HepG2 (cell line): Measurements from ENCODE around the gene NTN3. TPM values are rescaled to one million over a fixed set of nuclear protein-coding genes. Genes with fewer than 3 reads are reported as not detected.

Experiments
- AHR ChIP-seq: IDR thresholded peaks from 2 replicates; pipeline ENCODE4 v1.6.1; 2018; ENCODE audit warnings: missing genetic modification reagents, missing compliant biosample characterization
- BCL6 ChIP-seq: IDR thresholded peaks from 2 replicates; pipeline ENCODE4 v1.6.1; 2016; ENCODE audit warnings: missing genetic modification reagents, missing compliant biosample characterization
- IRF9 ChIP-seq: sonication (generic); formaldehyde crosslinking; IDR thresholded peaks from 2 replicates; pipeline ENCODE4 v1.8.0; 2022; ENCODE audit warnings: missing genetic modification reagents, mild to moderate bottlenecking, borderline replicate concordance
- JUN ChIP-seq: sonication (generic); formaldehyde crosslinking; IDR thresholded peaks from 2 replicates; pipeline ENCODE4 v1.4.0; 2020; ENCODE audit warnings: mild to moderate bottlenecking, missing genetic modification reagents
- PAWR ChIP-seq: sonication (generic); formaldehyde crosslinking; IDR thresholded peaks from 2 replicates; pipeline ENCODE4 v1.4.0; 2020; ENCODE audit warnings: missing genetic modification reagents, mild to moderate bottlenecking, borderline replicate concordance
- PAX8 ChIP-seq: sonication (generic); formaldehyde crosslinking; IDR thresholded peaks from 2 replicates; pipeline ENCODE4 v1.8.0; 2022; ENCODE audit warnings: mild to moderate bottlenecking, missing genetic modification reagents, borderline replicate concordance
- SETDB1 ChIP-seq: sonication (generic); formaldehyde crosslinking; IDR thresholded peaks from 2 replicates; pipeline ENCODE4 v1.5.1; 2020; ENCODE audit warnings: missing genetic modification reagents, mild to moderate bottlenecking, borderline replicate concordance
- SYNCRIP ChIP-seq: fragments of 200-400 bp; formaldehyde crosslinking; IDR thresholded peaks from 2 replicates; pipeline ENCODE4 v1.6.1; 2018; ENCODE audit warnings: mild to moderate bottlenecking, low read depth, low read length; ENCODE audit not compliant: insufficient read depth
- TBX3 ChIP-seq: fragments of 450-650 bp; IDR thresholded peaks from 2 replicates; pipeline ENCODE4 v1.6.1; 2017; ENCODE audit warnings: antibody characterized with exemption, mild to moderate bottlenecking, inconsistent platforms, borderline replicate concordance
- THAP9 ChIP-seq: sonication (generic); formaldehyde crosslinking; IDR thresholded peaks from 2 replicates; pipeline ENCODE4; 2020; ENCODE audit warnings: missing genetic modification reagents, mild to moderate bottlenecking, borderline replicate concordance
- ZBTB40 ChIP-seq, 2 experiments: fragments of 450-650 bp in 1 of 2; sonication (generic) in 1 of 2; formaldehyde crosslinking in 1 of 2; IDR thresholded peaks; 2 replicates each; pipeline versions ENCODE4 v1.6.1 to v1.8.0; 2016 to 2022; ENCODE audit warnings: antibody characterized with exemption in 1 of 2, mild to moderate bottlenecking in 1 of 2, missing genetic modification reagents in 1 of 2
- ZNF264 ChIP-seq: sonication (generic); formaldehyde crosslinking; IDR thresholded peaks from 2 replicates; pipeline ENCODE4 v1.4.0; 2020; ENCODE audit warnings: missing genetic modification reagents
- ZNF616 ChIP-seq: sonication (generic); formaldehyde crosslinking; IDR thresholded peaks from 2 replicates; pipeline ENCODE4 v1.5.0; 2020; ENCODE audit warnings: low read depth, mild to moderate bottlenecking, missing genetic modification reagents
- ZNF773 ChIP-seq: sonication (generic); formaldehyde crosslinking; IDR thresholded peaks from 2 replicates; pipeline ENCODE4 v1.4.0; 2020; ENCODE audit warnings: missing genetic modification reagents, borderline replicate concordance
- ZNF816 ChIP-seq: sonication (generic); formaldehyde crosslinking; IDR thresholded peaks from 2 replicates; pipeline ENCODE4 v1.8.0; 2022; ENCODE audit warnings: missing genetic modification reagents, mild to moderate bottlenecking, borderline replicate concordance
- polyA plus RNA-seq, 8 experiments: library from polyadenylated mRNA; depleted of rRNA in 3 of 8; stranded (reverse) in 7 of 8; unstranded in 1 of 8; fragments of >200 nt; fragmentation: Illumina TruSeq in 4 of 8; extraction: Trizol in 4 of 8; gene quantifications; 2 replicates each; pipeline versions ENCODE4 v1.2.1 to v1.2.3, GENCODE V29; 2011 to 2016; ENCODE audit warnings: low read depth in 4 of 8, missing spikeins in 1 of 8, mixed read lengths in 1 of 8; ENCODE audit not compliant: insufficient read depth in 1 of 8
- total RNA-seq, 5 experiments: library from RNA; depleted of rRNA; stranded (reverse); fragments of >200 nt; fragmentation: Illumina TruSeq; extraction: Trizol; gene quantifications; 2 replicates each; pipeline ENCODE4 v1.2.3, GENCODE V29; 2016; ENCODE audit warnings: low read depth in 1 of 5

Gene NTN3
- total and polyA plus RNA-seq, 2 of the 13 experiments (the other 11 are each of a cell fraction or from before 2014, with no cell fraction given): 0.09 to 0.20 TPM

GRCh38 chr16:2484898-2485508 is 13.9 kb downstream of the NTN3 start (continued):
- TF ChIP-seq ZBTB40 (IDR thresholded peaks at IDR 0.05): no peak
- TF ChIP-seq ZBTB40 (CRISPR knock-in tag; IDR thresholded peaks at IDR 0.05): no peak
- peak; percentile 60; the same call in 1 of the 2 replicates for TF ChIP-seq TBX3
- no peak for TF ChIP-seq PAX8 (CRISPR knock-in tag)
- TF ChIP-seq JUN (CRISPR knock-in tag): 0 out of 2 replicates have a peak, but pooled peaks have one; percentile 32
- peak; percentile 35; the same call in 1 of the 2 replicates for TF ChIP-seq THAP9 (CRISPR knock-in tag)
- no peak for TF ChIP-seq SETDB1
- no peak for TF ChIP-seq SYNCRIP
- TF ChIP-seq ZNF773 (CRISPR knock-in tag): no peak
- TF ChIP-seq AHR (CRISPR knock-in tag): no peak
- TF ChIP-seq ZNF616 (CRISPR knock-in tag): no peak
- TF ChIP-seq ZNF264 (CRISPR knock-in tag): peak; percentile 91; the same call in 1 of the 2 replicates
- peak; percentile 65; the same call in 1 of the 2 replicates for TF ChIP-seq ZNF816 (CRISPR knock-in tag)
- TF ChIP-seq PAWR: no peak
- TF ChIP-seq BCL6 (CRISPR knock-in tag): peak; percentile 94
- TF ChIP-seq IRF9: peak; percentile 34; the same call in 1 of the 2 replicates
